Nephron progenitor cell (in vitro differentiated cells): ENCODE results near the gene RARB.

Source experiments
- DNase-seq: peaks from one replicate; pipeline ENCODE4 v3.0.0; 2021
- H3K27ac Mint-ChIP-seq: 2 replicates; pipeline ENCODE4 v1.8.0; 2021; ENCODE audit warnings: mild to moderate bottlenecking, moderate library complexity, mixed read lengths
- H3K27me3 Mint-ChIP-seq: 2 replicates; pipeline ENCODE4 v1.8.0; 2021; ENCODE audit warnings: mild to moderate bottlenecking, low read depth, mixed read lengths; ENCODE audit not compliant: poor library complexity
- H3K36me3 Mint-ChIP-seq: 2 replicates; pipeline ENCODE4 v1.8.0; 2021; ENCODE audit warnings: low read depth, mixed read lengths
- H3K4me1 Mint-ChIP-seq: 2 replicates; pipeline ENCODE4 v1.8.0; 2021; ENCODE audit warnings: mixed read lengths
- H3K4me3 Mint-ChIP-seq: 2 replicates; pipeline ENCODE4 v1.8.0; 2021; ENCODE audit warnings: mild to moderate bottlenecking, moderate library complexity, mixed read lengths
- H3K9me3 Mint-ChIP-seq: 2 replicates; pipeline ENCODE4 v1.8.0; 2021; ENCODE audit warnings: mild to moderate bottlenecking, moderate library complexity, mixed read lengths
- TF ChIP-seq, protein P1 (sequence below): fragments of 200-600 bp; sonication (generic); IDR thresholded peaks from 2 replicates; pipeline ENCODE4 v1.5.0; 2021; ENCODE audit warnings: antibody characterized with exemption

The RARB gene

GRCh38 chr3:25573386-25574171 lies 145.5 kb downstream of the RARB start:
- no peak for DNase-seq
- H3K27ac Mint-ChIP-seq = peak overlapping the region; percentile 88
- H3K9me3 Mint-ChIP-seq = no peaks in the 10 kb centered on the region
- TF ChIP-seq, protein P1, sequence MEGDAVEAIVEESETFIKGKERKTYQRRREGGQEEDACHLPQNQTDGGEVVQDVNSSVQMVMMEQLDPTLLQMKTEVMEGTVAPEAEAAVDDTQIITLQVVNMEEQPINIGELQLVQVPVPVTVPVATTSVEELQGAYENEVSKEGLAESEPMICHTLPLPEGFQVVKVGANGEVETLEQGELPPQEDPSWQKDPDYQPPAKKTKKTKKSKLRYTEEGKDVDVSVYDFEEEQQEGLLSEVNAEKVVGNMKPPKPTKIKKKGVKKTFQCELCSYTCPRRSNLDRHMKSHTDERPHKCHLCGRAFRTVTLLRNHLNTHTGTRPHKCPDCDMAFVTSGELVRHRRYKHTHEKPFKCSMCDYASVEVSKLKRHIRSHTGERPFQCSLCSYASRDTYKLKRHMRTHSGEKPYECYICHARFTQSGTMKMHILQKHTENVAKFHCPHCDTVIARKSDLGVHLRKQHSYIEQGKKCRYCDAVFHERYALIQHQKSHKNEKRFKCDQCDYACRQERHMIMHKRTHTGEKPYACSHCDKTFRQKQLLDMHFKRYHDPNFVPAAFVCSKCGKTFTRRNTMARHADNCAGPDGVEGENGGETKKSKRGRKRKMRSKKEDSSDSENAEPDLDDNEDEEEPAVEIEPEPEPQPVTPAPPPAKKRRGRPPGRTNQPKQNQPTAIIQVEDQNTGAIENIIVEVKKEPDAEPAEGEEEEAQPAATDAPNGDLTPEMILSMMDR = no peak
- H3K4me1 Mint-ChIP-seq = peaks cover 43% of the 10 kb centered on the region
- H3K36me3 Mint-ChIP-seq = peaks cover 15% of the 10 kb centered on the region
- peaks cover 6% of the 10 kb centered on the region for H3K27me3 Mint-ChIP-seq
- no peak overlapping the region for H3K4me3 Mint-ChIP-seq

DNA sequence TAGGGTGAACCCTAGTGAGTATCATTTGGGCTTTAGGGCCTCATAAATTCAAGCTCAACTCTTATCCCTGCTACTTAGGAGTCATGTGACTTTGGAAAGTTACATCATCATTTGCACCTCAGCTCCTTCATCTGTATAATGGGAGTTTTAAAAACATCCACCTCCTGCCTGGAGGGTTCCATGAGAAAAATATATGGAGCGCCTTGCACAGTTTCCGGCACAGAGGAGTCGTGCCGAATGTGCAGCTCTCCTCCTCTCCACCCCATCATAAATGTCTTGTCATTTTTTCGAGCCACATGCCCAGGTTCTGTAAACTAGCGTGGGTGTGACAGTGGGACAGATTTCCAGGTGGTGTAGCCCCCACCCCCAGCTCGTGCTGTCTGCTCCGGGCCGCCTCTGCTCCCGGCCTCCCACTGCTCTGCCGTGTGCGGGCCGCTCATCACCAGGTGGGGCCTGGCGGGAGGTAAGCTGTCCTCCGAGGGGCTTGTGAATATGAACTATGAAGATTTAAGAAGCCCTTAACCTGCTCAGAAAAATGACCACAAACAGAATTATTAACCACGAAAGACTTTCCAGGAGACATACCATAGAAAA lies 146.2 kb downstream of the RARB start:
- Mint-ChIP-seq H3K27me3 (peaks cover 6% of the 10 kb centered on the region), H3K4me1 (peaks cover 36% of the 10 kb centered on the region), H3K9me3 (no peaks in the 10 kb centered on the region), H3K27ac (no peak overlapping the region), H3K36me3 (peaks cover 15% of the 10 kb centered on the region), H3K4me3 (no peak overlapping the region)
- TF ChIP-seq, protein P1 = no peak
- DNase-seq = no peak

DNA sequence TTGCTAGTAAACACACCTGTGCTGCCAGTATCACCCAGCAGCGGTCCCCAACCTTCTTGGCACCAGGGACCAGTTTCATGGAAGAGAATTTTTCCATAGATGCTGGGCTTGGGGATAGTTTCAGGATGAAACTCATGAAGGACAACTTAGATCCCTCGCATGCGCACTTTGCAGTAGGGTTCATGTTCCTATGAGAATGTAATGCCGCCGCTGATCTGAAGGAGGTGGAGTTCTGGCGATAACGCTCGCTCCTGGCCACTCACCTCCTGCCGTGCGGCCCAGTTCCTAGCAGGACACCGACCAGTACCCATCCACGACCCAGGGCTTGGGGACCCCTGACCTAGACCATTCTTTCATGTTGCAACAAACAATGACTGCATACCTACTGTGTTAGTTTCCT lies 146.9 kb downstream of the RARB start:
- no peak overlapping the region for H3K27ac Mint-ChIP-seq
- H3K4me3 Mint-ChIP-seq = no peak overlapping the region
- H3K9me3 Mint-ChIP-seq = no peaks in the 10 kb centered on the region
- DNase-seq = no peak
- H3K27me3 Mint-ChIP-seq = peaks cover 6% of the 10 kb centered on the region
- TF ChIP-seq, protein P1 = no peak
- peaks cover 29% of the 10 kb centered on the region for H3K4me1 Mint-ChIP-seq
- peaks cover 15% of the 10 kb centered on the region for H3K36me3 Mint-ChIP-seq

DNA sequence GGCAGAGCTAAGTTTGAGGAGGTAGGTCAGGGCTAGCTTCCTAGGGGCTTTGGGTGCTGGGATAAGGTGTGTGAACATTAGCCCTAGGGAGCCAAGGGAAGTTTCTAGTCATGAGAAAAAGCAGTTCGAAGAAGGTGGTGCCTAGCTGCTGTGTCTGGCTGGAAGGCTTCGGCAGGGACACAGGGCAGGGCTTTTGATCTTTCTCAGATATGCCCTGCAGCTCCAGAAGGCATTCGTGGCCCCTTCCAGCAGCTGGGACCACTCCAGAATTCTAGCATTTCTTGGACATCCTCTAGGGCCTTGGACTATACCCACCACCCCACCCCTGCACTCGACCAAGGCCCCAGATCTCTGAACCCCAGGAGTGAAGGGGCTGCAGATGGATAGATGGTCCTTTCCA lies 148.1 kb downstream of the RARB start:
- no peaks in the 10 kb centered on the region for H3K9me3 Mint-ChIP-seq
- H3K27me3 Mint-ChIP-seq = peaks cover 6% of the 10 kb centered on the region
- DNase-seq = no peak
- peaks cover 11% of the 10 kb centered on the region for H3K36me3 Mint-ChIP-seq
- TF ChIP-seq, protein P1 = no peak
- H3K4me3 Mint-ChIP-seq = no peak overlapping the region
- peaks cover 23% of the 10 kb centered on the region for H3K4me1 Mint-ChIP-seq
- H3K27ac Mint-ChIP-seq = no peak overlapping the region

- Mint-ChIP-seq H3K27ac (no peak overlapping the region), H3K9me3 (no peaks in the 10 kb centered on the region), H3K4me3 (no peak overlapping the region), H3K4me1 (peaks cover 28% of the 10 kb centered on the region), H3K27me3 (peaks cover 6% of the 10 kb centered on the region), H3K36me3 (peaks cover 11% of the 10 kb centered on the region)
- DNase-seq = no peak
- TF ChIP-seq, protein P1 = no peak
Observed at GRCh38 chr3:25576831-25577454, 148.9 kb downstream of the RARB start.
